GM21786 (cell line): ENCODE data around the gene PSME2.

Source experiments
- ATAC-seq: cut with Tn5 transposase; IDR thresholded peaks from one replicate; pipeline ENCODE4 v1.9.1; 2021; ENCODE audit not compliant: unreplicated experiment

PSME2 gene

GRCh38 chr14:24179961-24180796, 33.8 kb upstream of the PSME2 start:
- ATAC-seq: no peak

- no peak for ATAC-seq
Measured at GRCh38 chr14:24179294-24179960, 33.0 kb upstream of the PSME2 start.

GRCh38 chr14:24178399-24179178, 32.2 kb upstream of the PSME2 start:
- ATAC-seq: no peak

DNA sequence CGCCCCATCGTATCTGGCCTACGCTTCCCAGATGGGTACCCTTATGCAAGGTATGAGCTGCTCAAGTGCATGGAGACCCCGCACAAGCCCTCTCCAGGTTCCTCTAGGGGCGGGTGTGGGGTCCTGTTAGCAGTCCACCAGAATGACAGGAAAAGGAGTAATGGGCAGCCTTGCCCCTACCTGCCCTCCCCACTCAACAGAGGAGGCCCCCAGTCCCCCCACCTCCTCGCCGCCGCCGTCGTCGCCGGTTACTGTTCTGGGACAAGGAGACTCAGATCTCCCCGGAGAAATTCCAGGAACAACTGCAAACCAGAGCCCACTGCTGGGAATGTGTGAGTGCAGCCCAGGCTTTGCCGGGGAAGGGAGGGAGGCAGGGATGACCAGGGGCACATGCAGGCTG, 31.5 kb upstream of the PSME2 start:
- ATAC-seq: no peak

DNA sequence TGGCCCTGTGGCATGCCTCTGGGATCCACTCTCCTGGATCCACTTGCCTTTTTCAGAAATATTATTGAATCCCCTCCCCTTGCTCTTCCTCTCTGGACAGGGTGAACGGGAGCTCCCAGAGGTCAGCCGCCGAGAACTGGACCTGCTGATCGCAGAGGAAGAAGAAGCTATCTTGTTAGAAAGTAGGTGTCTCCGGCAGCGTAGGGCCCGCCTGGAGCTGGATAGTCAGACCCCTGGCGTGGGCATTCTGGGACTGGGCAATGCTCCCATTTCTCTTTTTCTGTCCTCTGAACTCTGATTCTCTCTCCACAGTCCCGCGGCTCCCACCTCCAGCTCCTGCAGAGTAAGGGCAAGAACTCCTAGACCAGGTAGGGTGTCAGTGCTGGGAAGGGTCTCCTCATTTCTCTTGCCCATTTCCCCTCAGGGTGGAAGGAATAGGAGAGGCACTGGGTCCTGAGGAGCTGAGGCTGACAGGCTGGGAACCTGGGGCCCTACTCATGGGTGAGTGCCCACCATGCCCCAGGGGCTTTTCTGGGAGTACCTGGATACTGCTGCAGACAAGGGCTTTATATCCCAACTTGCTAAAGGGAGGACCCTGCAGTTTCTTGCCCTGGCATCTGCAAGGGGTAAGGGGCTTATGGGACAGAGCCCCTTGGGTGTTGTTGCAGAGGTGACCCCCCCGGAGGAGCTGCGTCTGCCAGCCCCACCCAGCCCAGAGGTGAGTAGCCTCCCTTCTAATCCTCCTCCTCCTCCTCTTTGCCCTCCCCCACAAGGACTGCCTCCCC, 30.8 kb upstream of the PSME2 start:
- ATAC-seq: no peak

- ATAC-seq: no peak
Measured at GRCh38 chr14:24176599-24176998, 30.2 kb upstream of the PSME2 start.

DNA sequence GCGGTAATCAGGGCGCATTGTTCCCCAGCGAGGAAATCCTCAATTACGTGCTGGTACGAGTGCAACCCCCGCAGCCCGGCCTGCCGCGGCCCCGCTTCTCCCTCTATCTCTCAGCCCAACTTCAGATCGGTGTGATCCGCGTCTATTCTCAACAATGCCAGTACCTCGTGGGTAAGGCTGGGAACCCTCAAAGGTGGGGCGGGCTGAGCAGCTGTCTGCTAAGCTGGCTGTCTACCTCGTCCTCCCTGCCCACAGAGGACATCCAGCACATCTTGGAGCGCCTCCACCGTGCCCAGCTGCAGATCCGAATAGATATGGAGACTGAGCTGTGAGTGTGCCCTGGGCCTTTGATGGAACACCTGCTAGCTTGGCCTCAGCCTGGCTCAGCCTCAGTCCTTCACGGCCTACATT, 26.5 kb upstream of the PSME2 start:
- no peak for ATAC-seq

GRCh38 chr14:24172261-24172860, 26.0 kb upstream of the PSME2 start:
- ATAC-seq: no peak

DNA sequence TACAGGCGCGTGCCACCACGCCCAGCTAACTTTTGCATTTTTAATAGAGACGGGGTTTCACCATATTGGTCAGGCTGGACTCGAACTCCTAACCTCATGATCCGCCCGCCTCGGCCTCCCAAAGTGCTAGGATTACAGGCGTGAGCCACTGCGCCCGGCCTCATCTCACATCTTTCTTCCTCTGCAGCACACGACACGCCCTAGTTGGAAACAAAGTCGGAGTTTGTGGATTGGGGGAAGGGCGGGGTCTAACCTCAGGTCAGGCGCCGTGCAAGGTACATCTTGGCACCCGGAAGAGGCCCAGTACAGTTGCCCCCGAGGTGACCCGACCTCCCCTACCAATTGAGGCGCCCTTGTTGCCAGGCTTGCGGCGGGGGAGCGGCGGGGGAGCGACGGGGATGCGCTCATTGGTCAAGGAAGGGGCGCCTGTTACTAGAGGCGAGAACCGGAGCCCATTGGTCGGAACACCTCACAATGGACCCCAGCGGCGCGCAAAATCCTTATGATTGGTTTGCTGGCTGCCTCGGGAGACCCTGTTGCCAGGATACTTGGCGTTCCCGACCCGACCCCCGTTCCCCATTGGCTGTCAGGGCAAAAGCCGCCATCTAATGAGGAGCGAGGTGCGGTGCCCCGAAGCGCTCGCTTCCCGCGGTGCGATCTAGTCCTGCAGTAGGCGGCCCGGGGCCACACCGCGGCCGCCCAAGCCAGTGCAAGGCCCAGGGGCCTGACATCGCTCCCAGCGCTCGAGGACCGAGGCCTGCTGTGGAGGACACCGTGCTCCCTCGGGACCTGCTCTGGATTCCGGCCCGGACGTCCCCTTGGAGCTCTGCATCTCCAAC, 25.2 kb upstream of the PSME2 start, which contains the start of gene REC8:
Gene REC8 (plus strand): TSS at position 659 of the 839 bp plus-strand sequence. CDS start 473 bp downstream, outside the sequence.
- peak; percentile 88 for ATAC-seq

DNA sequence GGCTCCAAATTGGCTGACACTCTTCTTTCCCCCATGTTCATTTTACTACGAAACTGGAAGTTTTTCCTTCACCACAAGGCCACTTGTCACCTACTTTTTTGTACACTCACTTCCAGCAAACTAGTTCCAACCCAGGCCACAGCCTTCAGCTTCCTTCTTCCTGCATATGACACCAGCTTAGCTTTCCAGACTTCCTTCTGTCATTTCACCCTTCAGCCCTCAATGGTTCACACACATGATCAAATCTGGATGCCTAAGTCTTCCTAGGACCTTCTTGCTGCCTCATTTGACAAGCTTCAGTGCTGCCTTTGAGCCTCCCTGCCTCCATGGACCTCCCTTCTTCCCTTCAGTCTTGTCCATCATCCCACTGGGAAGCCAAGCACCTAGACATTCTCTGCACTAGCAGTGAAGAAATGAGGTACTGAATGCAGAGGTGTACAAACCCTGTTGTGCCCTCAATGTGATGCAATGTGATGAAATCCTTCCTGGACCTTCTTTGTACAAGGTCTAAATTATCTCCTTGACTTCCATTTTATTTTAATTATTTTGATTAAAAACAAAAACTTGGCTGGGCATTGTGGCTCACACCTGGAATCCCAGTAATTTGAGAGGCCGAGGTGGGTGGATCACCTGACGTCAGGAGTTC, 21.2 kb upstream of the PSME2 start:
- ATAC-seq: no peak

GRCh38 chr14:24165785-24166184, 19.4 kb upstream of the PSME2 start:
- no peak for ATAC-seq

GRCh38 chr14:24164518-24164991, 18.1 kb upstream of the PSME2 start:
- ATAC-seq: no peak

GRCh38 chr14:24162093-24162492, 15.7 kb upstream of the PSME2 start:
- ATAC-seq: no peak

- peak; percentile 84 for ATAC-seq
Measured at GRCh38 chr14:24160850-24161804, 14.7 kb upstream of the PSME2 start, which contains the start of gene IRF9. TSS of gene IRF9 (plus strand) at chr14:24161265. CDS start at chr14:24162145, 880 bp downstream.

DNA sequence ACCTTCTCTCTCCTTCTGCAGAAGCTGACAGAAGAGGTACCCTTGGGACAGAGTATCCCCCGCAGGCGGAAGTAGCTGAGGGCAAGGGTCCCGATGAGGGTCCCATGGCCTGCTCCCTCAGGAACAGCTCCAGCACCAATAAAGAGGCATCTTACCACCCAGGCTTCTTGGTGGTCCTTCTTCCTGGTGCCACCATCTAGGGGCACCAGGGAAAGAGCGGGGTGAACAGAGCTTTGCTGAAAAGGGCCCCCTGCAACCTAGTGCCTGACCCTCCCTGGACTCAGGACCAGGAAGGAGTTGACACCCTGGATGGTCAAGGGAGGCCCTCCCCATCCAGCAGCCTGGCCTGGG, 14.1 kb upstream of the PSME2 start:
- no peak for ATAC-seq

- ATAC-seq: no peak
Measured at GRCh38 chr14:24159777-24160498, 13.5 kb upstream of the PSME2 start.

- no peak for ATAC-seq
Measured at GRCh38 chr14:24157331-24157730, 10.9 kb upstream of the PSME2 start.
